ENCODE data around the gene SPTSSA. TPM values are rescaled to one million over a fixed set of nuclear protein-coding genes. Genes with fewer than 3 reads are reported as not detected.
A peak's percentile ranks its signal among the peaks of the same experiment; 100 is the strongest.

The SPTSSA gene
- polyA plus RNA-seq, 2 donors, result 17.6 to 37.3 TPM

DNA sequence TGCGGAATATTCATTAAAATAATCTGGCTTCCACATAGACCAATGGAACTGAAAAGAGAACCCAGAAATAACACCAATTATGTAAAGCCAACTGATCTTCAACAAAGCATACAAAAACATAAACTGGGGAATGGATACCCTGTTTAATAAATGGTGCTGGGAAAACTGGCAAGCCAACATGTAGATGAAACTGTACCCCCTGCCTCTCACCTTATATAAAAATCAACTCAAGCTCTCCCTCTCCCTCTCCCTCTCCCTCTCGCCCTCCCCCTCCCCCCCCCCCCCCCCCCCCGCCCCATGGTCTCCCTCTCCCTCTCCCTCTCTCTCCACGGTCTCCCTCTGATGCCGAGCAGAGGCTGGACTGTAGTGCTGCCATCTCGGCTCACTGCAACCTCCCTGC, 13.1 kb upstream of the SPTSSA start:
- Histone ChIP-seq H3K9me3 (ENCODE audit: control insufficient read depth in 2 of 2, insufficient read depth in 1 of 2, low read depth in 1 of 2, low read length in 1 of 2) (no peaks in the 10 kb centered on the region), H3K27me3 (ENCODE audit: control insufficient read depth in 1 of 2, insufficient read depth in 2 of 2, low read length in 2 of 2) (no peaks in the 10 kb centered on the region), H3K27ac (ENCODE audit: low read depth in 2 of 2, low read length in 1 of 2) (no peak overlapping the region), H3K4me3 (ENCODE audit: low read depth in 1 of 2, low read length in 2 of 2) (no peak overlapping the region), H3K4me1 (ENCODE audit: control insufficient read depth in 2 of 2, insufficient read depth in 2 of 2, low read length in 1 of 2) (no peaks in the 10 kb centered on the region), H3K36me3 (ENCODE audit: control insufficient read depth in 2 of 2, insufficient read depth in 2 of 2, low read length in 1 of 2) (no peaks in the 10 kb centered on the region)
- WGBS, 2 donors, result 72 to 89% methylated on average over 3 to 5 of the region's 6 CpGs

- Histone ChIP-seq H3K27ac (ENCODE audit: low read depth in 2 of 2, low read length in 1 of 2) (no peak overlapping the region), H3K4me1 (ENCODE audit: control insufficient read depth in 2 of 2, insufficient read depth in 2 of 2, low read length in 1 of 2) (no peaks in the 10 kb centered on the region), H3K36me3 (ENCODE audit: control insufficient read depth in 2 of 2, insufficient read depth in 2 of 2, low read length in 1 of 2) (no peaks in the 10 kb centered on the region), H3K4me3 (ENCODE audit: low read depth in 1 of 2, low read length in 2 of 2) (no peak overlapping the region), H3K27me3 (ENCODE audit: control insufficient read depth in 1 of 2, insufficient read depth in 2 of 2, low read length in 2 of 2) (no peaks in the 10 kb centered on the region), H3K9me3 (ENCODE audit: control insufficient read depth in 2 of 2, insufficient read depth in 1 of 2, low read depth in 1 of 2, low read length in 1 of 2) (no peaks in the 10 kb centered on the region)
- 85 to 94% methylated on average over 2 of the region's 2 CpGs for WGBS, 2 donors
Observed at GRCh38 chr14:34474187-34474679, 12.2 kb upstream of the SPTSSA start.

DNA sequence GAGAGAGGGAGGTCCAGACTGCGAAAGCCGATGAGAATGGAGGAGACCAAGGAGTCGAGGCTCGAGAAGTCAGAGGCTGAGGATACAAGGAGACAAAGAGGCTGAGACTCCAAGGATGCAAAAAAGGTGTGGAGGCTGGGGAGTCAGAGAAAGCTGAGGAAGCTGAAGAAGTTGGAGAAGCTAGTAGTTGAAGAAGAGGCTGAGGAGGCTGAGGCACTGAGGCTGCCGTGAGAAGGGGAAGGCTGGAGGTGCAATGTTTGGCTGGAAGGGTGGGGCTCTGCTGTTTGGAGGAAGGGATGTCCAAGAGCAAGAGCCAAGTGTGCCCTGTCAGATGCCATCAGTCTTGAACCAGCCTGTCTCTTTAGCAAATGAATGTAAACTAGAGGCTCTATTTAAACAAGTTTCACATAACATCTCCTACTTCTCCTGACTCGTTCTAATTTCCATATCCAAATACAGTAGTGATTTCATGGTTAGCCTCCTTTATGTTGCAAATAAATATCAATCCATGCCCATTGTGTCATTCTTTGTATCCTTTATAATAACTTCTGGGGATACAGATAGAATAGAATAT, 10.8 kb upstream of the SPTSSA start:
- H3K4me3 ChIP-seq (ENCODE audit: low read depth in 1 of 2, low read length in 2 of 2), result no peak overlapping the region
- WGBS, 2 donors, result 77 to 86% methylated on average over 6 of the region's 6 CpGs
- no peaks in the 10 kb centered on the region for H3K36me3 ChIP-seq (ENCODE audit: control insufficient read depth in 2 of 2, insufficient read depth in 2 of 2, low read length in 1 of 2)
- no peak overlapping the region for H3K27ac ChIP-seq (ENCODE audit: low read depth in 2 of 2, low read length in 1 of 2)
- no peaks in the 10 kb centered on the region for H3K9me3 ChIP-seq (ENCODE audit: control insufficient read depth in 2 of 2, insufficient read depth in 1 of 2, low read depth in 1 of 2, low read length in 1 of 2)
- H3K27me3 ChIP-seq (ENCODE audit: control insufficient read depth in 1 of 2, insufficient read depth in 2 of 2, low read length in 2 of 2), result no peaks in the 10 kb centered on the region
- H3K4me1 ChIP-seq (ENCODE audit: control insufficient read depth in 2 of 2, insufficient read depth in 2 of 2, low read length in 1 of 2), result no peaks in the 10 kb centered on the region

- Histone ChIP-seq H3K4me3 (ENCODE audit: low read depth in 1 of 2, low read length in 2 of 2) (no peak overlapping the region), H3K27ac (ENCODE audit: low read depth in 2 of 2, low read length in 1 of 2) (no peak overlapping the region)
Observed at GRCh38 chr14:34470319-34470718, 8.3 kb upstream of the SPTSSA start.

DNA sequence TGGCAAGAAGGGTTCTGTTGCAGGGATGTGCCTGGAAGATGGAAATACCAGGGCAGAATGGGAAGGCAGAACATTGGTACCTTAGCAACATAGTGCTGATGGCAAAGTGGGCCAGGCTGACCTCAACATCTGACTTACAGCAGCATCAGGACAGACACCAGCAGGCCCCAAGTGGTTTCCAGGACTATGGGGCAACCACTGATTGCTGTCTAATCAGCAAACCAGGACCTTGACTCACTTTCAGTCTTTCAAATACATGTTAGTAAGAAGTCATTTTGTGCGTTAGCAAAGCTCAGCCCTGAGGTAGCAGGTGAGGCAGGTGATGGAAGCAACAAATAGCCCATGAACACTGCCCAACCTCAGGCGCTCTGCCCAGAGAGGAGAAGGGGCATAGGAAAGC, 4.7 kb upstream of the SPTSSA start:
- Histone ChIP-seq H3K4me1 (ENCODE audit: control insufficient read depth in 2 of 2, insufficient read depth in 2 of 2, low read length in 1 of 2) (peaks cover 0 to 6% of the 10 kb centered on the region in 2 donors), H3K36me3 (ENCODE audit: control insufficient read depth in 2 of 2, insufficient read depth in 2 of 2, low read length in 1 of 2) (no peaks in the 10 kb centered on the region), H3K27ac (ENCODE audit: low read depth in 2 of 2, low read length in 1 of 2) (no peak overlapping the region), H3K9me3 (ENCODE audit: control insufficient read depth in 2 of 2, insufficient read depth in 1 of 2, low read depth in 1 of 2, low read length in 1 of 2) (no peaks in the 10 kb centered on the region), H3K4me3 (ENCODE audit: low read depth in 1 of 2, low read length in 2 of 2) (no peak overlapping the region), H3K27me3 (ENCODE audit: control insufficient read depth in 1 of 2, insufficient read depth in 2 of 2, low read length in 2 of 2) (no peaks in the 10 kb centered on the region)
- 96 to 97% methylated on average over 2 of the region's 2 CpGs for WGBS, 2 donors

More at GRCh38 chr14:34470319-34470718, 8.3 kb upstream of the SPTSSA start:
- Histone ChIP-seq H3K9me3 (ENCODE audit: control insufficient read depth in 2 of 2, insufficient read depth in 1 of 2, low read depth in 1 of 2, low read length in 1 of 2) (no peaks in the 10 kb centered on the region), H3K27me3 (ENCODE audit: control insufficient read depth in 1 of 2, insufficient read depth in 2 of 2, low read length in 2 of 2) (no peaks in the 10 kb centered on the region), H3K36me3 (ENCODE audit: control insufficient read depth in 2 of 2, insufficient read depth in 2 of 2, low read length in 1 of 2) (no peaks in the 10 kb centered on the region), H3K4me1 (ENCODE audit: control insufficient read depth in 2 of 2, insufficient read depth in 2 of 2, low read length in 1 of 2) (no peaks in the 10 kb centered on the region)

GRCh38 chr14:34465069-34465859, 3.2 kb upstream of the SPTSSA start:
- Histone ChIP-seq H3K4me1 (ENCODE audit: control insufficient read depth in 2 of 2, insufficient read depth in 2 of 2, low read length in 1 of 2) (peaks cover 0 to 6% of the 10 kb centered on the region in 2 donors), H3K4me3 (ENCODE audit: low read depth in 1 of 2, low read length in 2 of 2) (no peak overlapping the region), H3K27me3 (ENCODE audit: control insufficient read depth in 1 of 2, insufficient read depth in 2 of 2, low read length in 2 of 2) (no peaks in the 10 kb centered on the region), H3K36me3 (ENCODE audit: control insufficient read depth in 2 of 2, insufficient read depth in 2 of 2, low read length in 1 of 2) (no peaks in the 10 kb centered on the region), H3K27ac (ENCODE audit: low read depth in 2 of 2, low read length in 1 of 2) (no peak overlapping the region), H3K9me3 (ENCODE audit: control insufficient read depth in 2 of 2, insufficient read depth in 1 of 2, low read depth in 1 of 2, low read length in 1 of 2) (no peaks in the 10 kb centered on the region)
- whole genome bisulfite sequencing, 2 donors, result 39 to 49% methylated on average over 2 of the region's 2 CpGs

- 82 to 90% methylated on average over 1 of the region's 1 CpG for WGBS, 2 donors
- H3K4me1 ChIP-seq (ENCODE audit: control insufficient read depth in 2 of 2, insufficient read depth in 2 of 2, low read length in 1 of 2), result peaks cover 0 to 6% of the 10 kb centered on the region in 2 donors
- H3K9me3 ChIP-seq (ENCODE audit: control insufficient read depth in 2 of 2, insufficient read depth in 1 of 2, low read depth in 1 of 2, low read length in 1 of 2), result no peaks in the 10 kb centered on the region
- H3K36me3 ChIP-seq (ENCODE audit: control insufficient read depth in 2 of 2, insufficient read depth in 2 of 2, low read length in 1 of 2), result no peaks in the 10 kb centered on the region
- H3K27me3 ChIP-seq (ENCODE audit: control insufficient read depth in 1 of 2, insufficient read depth in 2 of 2, low read length in 2 of 2), result no peaks in the 10 kb centered on the region
- H3K27ac ChIP-seq (ENCODE audit: low read depth in 2 of 2, low read length in 1 of 2), result no peak overlapping the region
- no peak overlapping the region for H3K4me3 ChIP-seq (ENCODE audit: low read depth in 1 of 2, low read length in 2 of 2)
Observed at GRCh38 chr14:34463598-34463961, 1.5 kb upstream of the SPTSSA start.

- WGBS, 2 donors, result 1% methylated on average over 25 to 45 of the region's 45 CpGs
- Histone ChIP-seq H3K9me3 (ENCODE audit: control insufficient read depth in 2 of 2, insufficient read depth in 1 of 2, low read depth in 1 of 2, low read length in 1 of 2) (no peaks in the 10 kb centered on the region), H3K4me3 (ENCODE audit: low read depth in 1 of 2, low read length in 2 of 2) (peak overlapping the region; percentile 75 to 81), H3K27me3 (ENCODE audit: control insufficient read depth in 1 of 2, insufficient read depth in 2 of 2, low read length in 2 of 2) (no peaks in the 10 kb centered on the region), H3K27ac (ENCODE audit: low read depth in 2 of 2, low read length in 1 of 2) (peak overlapping the region; percentile 89 to 97), H3K36me3 (ENCODE audit: control insufficient read depth in 2 of 2, insufficient read depth in 2 of 2, low read length in 1 of 2) (no peaks in the 10 kb centered on the region), H3K4me1 (ENCODE audit: control insufficient read depth in 2 of 2, insufficient read depth in 2 of 2, low read length in 1 of 2) (peaks cover 0 to 6% of the 10 kb centered on the region in 2 donors)
Observed at GRCh38 chr14:34461334-34462131, 507 bp downstream of the SPTSSA start.

- peaks cover 0 to 6% of the 10 kb centered on the region in 2 donors for H3K4me1 ChIP-seq (ENCODE audit: control insufficient read depth in 2 of 2, insufficient read depth in 2 of 2, low read length in 1 of 2)
- no peaks in the 10 kb centered on the region for H3K9me3 ChIP-seq (ENCODE audit: control insufficient read depth in 2 of 2, insufficient read depth in 1 of 2, low read depth in 1 of 2, low read length in 1 of 2)
- H3K27me3 ChIP-seq (ENCODE audit: control insufficient read depth in 1 of 2, insufficient read depth in 2 of 2, low read length in 2 of 2), result no peaks in the 10 kb centered on the region
- peak overlapping the region in 1 of 2 donors; percentile 75 for H3K4me3 ChIP-seq (ENCODE audit: low read depth in 1 of 2, low read length in 2 of 2)
- 28 to 38% methylated on average over 2 of the region's 2 CpGs for WGBS, 2 donors
- H3K36me3 ChIP-seq (ENCODE audit: control insufficient read depth in 2 of 2, insufficient read depth in 2 of 2, low read length in 1 of 2), result no peaks in the 10 kb centered on the region
- H3K27ac ChIP-seq (ENCODE audit: low read depth in 2 of 2, low read length in 1 of 2), result no peak overlapping the region
Observed at GRCh38 chr14:34460841-34461240, 1.2 kb downstream of the SPTSSA start.

All from esophagus (tissue), 2 donors.